ENCODE data around the gene TRAF3.
A peak's percentile ranks its signal among the peaks of the same experiment; 100 is the strongest.
"Not testable (repeated sequence)": the region's sequence is repeated elsewhere in the genome, so short reads cannot be mapped to it uniquely, and the experiment has no call there.

Gene TRAF3

DNA sequence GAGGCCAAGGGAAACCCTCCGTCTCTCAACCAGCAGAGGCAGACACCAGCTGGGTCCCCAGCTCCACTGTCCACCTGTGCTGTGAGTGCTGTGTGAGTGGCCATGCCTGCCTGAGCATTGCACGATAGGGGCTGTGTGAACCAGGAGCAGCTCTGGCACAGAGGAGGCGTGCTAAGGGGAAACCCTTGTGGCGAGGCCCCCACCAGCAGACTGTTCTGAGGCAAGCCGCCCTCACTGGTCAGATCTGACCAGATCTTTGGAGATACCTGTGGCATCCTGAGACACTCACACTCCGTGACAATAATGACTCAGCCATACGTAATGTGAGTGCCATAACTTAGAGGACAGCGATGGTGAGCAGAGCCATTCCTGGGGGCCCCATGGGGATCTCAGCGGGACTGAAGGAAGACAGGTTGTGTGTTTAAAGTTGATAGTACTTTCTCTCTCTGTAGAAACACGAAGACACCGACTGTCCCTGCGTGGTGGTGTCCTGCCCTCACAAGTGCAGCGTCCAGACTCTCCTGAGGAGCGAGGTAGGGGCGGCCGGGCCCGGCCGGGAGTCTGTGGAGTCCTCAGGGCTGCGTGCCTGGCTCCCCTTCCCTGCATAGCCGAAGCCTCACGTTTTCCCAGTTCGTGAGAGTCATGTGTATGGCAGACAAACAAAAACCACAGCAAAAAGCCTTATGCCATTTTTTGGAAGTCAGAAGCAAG lies 108.6 kb downstream of the TRAF3 start:
- H3K4me1 Mint-ChIP-seq: no peaks in the 10 kb centered on the region
- H3K4me3 Mint-ChIP-seq: no peak overlapping the region
- H3K9me3 Mint-ChIP-seq: no peaks in the 10 kb centered on the region

DNA sequence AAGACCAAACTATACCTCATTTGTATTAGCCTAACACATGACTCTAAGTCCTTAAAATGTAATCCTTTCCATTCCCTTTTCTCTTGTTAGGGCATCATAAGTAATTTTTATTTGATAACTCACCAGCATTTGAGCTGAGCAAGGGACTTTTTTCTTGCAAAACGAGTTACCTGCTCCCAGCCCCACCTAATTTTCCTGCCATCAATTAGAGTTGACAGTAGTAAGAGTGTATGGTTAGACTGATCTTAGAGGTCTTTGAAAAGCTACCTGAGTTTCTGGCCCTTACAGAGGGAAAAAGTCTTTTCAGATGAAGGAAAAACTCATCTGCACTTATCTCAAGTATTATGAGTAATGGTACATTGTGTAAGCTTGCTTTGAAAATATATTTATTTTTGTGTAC lies 111.5 kb downstream of the TRAF3 start:
- peaks cover 58% of the 10 kb centered on the region for H3K36me3 Mint-ChIP-seq
- no peaks in the 10 kb centered on the region for H3K9me3 Mint-ChIP-seq
- no peak overlapping the region for H3K27ac Mint-ChIP-seq
- no peak for ATAC-seq
- H3K4me3 Mint-ChIP-seq: no peak overlapping the region
- peaks cover 12% of the 10 kb centered on the region for H3K4me1 Mint-ChIP-seq
- no peaks in the 10 kb centered on the region for H3K27me3 Mint-ChIP-seq

More for the DNA sequence above, 108.6 kb downstream of the TRAF3 start:
- Mint-ChIP-seq H3K27me3 (no peaks in the 10 kb centered on the region), H3K36me3 (peaks cover 65% of the 10 kb centered on the region), H3K27ac (peak overlapping the region; percentile 27)
- ATAC-seq: no peak

DNA sequence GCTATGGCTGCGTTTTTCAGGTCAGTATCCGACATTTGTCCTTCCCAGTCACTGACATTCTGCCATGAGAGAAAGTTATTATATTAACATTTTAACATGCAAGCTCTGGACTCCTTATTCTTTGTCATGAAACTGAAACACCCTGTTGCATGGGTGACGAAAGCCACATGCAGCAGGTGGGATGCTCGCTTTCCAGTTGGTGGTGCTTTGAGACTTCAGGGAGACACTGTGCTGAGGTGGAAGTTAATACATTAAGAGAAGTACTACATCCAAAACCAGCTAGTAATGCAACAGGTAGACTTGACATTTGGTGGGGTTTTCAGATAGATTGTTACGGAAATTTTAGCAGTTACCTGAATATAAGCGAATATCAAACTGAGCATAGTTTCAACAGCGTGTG lies 112.4 kb downstream of the TRAF3 start:
- no peak for ATAC-seq
- Mint-ChIP-seq H3K27ac (no peak overlapping the region), H3K4me3 (no peak overlapping the region), H3K36me3 (peaks cover 60% of the 10 kb centered on the region), H3K4me1 (peaks cover 13% of the 10 kb centered on the region), H3K27me3 (no peaks in the 10 kb centered on the region), H3K9me3 (no peaks in the 10 kb centered on the region)

DNA sequence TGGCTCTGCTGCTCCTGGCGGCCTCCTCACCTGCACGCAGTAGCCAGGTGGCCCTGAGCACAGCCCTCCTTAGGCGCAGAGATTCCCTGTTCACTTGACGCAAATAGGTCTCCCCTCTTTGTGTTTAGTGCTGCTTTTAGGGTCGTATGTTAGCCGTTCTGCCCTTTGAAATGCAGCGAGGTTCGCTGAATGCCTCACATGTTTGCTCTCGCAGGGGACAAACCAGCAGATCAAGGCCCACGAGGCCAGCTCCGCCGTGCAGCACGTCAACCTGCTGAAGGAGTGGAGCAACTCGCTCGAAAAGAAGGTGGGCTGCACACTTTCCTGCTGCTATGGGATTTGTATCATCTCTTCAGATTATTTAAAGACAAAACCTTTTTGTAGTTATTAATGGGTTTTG lies 113.9 kb downstream of the TRAF3 start:
- H3K9me3 Mint-ChIP-seq: no peaks in the 10 kb centered on the region
- H3K4me1 Mint-ChIP-seq: peaks cover 16% of the 10 kb centered on the region
- no peaks in the 10 kb centered on the region for H3K27me3 Mint-ChIP-seq
- no peak overlapping the region for H3K27ac Mint-ChIP-seq
- H3K4me3 Mint-ChIP-seq: no peak overlapping the region
- no peak for ATAC-seq
- H3K36me3 Mint-ChIP-seq: peaks cover 69% of the 10 kb centered on the region

DNA sequence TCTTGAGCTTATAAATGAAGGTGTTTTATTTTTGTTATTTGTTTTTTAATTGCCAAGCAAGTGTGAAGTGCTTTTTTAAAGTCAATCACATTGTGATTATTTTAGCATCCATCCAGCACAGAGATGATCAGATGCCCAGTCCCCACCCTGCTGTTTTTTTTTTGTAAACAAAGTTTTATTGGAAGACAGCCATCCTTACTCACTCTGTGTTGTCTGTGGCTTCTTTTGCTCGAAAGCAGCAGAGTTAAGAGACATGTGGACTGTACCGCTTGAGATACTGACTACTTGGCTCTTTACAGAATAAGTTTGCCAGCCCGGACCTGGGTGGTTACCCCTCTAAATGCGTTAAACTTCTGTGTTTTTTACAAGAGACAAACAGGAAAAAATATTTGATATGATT lies 114.3 kb downstream of the TRAF3 start:
- peaks cover 66% of the 10 kb centered on the region for H3K36me3 Mint-ChIP-seq
- no peak overlapping the region for H3K4me3 Mint-ChIP-seq
- H3K4me1 Mint-ChIP-seq: peaks cover 19% of the 10 kb centered on the region
- H3K9me3 Mint-ChIP-seq: no peaks in the 10 kb centered on the region
- no peaks in the 10 kb centered on the region for H3K27me3 Mint-ChIP-seq
- no peak for ATAC-seq
- no peak overlapping the region for H3K27ac Mint-ChIP-seq

GRCh38 chr14:102892651-102893050 lies 115.4 kb downstream of the TRAF3 start:
- peak overlapping the region; percentile 17 for H3K27ac Mint-ChIP-seq
- H3K36me3 Mint-ChIP-seq: peaks cover 61% of the 10 kb centered on the region

DNA sequence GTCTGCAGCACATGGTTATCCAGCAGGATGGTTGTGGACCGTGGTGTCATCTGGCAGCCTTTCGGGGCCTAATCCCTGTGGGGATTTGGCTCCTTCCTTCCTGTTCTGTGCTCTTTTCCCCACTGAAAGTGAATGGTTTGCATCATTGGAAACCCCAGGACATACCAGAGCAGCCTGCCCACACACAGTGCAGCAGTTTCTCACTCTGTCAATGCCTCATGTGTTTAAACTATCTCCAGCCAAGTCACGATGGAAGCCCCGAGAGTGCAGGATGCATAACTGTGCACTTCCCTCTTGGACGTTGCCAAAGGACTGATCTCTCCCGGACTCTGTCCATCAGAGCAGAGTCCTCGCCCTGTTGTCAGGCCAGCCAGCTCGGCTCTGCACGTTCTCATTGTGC lies 116.2 kb downstream of the TRAF3 start:
- Mint-ChIP-seq H3K9me3 (no peaks in the 10 kb centered on the region), H3K27me3 (no peaks in the 10 kb centered on the region), H3K4me1 (peaks cover 38% of the 10 kb centered on the region), H3K4me3 (no peak overlapping the region), H3K27ac (peak overlapping the region; percentile 17), H3K36me3 (peaks cover 58% of the 10 kb centered on the region)
- peak; percentile 85 for ATAC-seq

More at GRCh38 chr14:102892651-102893050, 115.4 kb downstream of the TRAF3 start:
- H3K4me1 Mint-ChIP-seq: peaks cover 30% of the 10 kb centered on the region
- no peaks in the 10 kb centered on the region for H3K9me3 Mint-ChIP-seq
- H3K27me3 Mint-ChIP-seq: no peaks in the 10 kb centered on the region
- no peak overlapping the region for H3K4me3 Mint-ChIP-seq
- ATAC-seq: no peak

GRCh38 chr14:102896735-102897134 lies 119.5 kb downstream of the TRAF3 start:
- H3K9me3 Mint-ChIP-seq, H3K4me3 Mint-ChIP-seq, H3K27me3 Mint-ChIP-seq, ATAC-seq: not testable (repeated sequence)
- Mint-ChIP-seq H3K36me3 (peaks cover 59% of the 10 kb centered on the region), H3K27ac (peak overlapping the region; percentile 87), H3K4me1 (peaks cover 68% of the 10 kb centered on the region)

DNA sequence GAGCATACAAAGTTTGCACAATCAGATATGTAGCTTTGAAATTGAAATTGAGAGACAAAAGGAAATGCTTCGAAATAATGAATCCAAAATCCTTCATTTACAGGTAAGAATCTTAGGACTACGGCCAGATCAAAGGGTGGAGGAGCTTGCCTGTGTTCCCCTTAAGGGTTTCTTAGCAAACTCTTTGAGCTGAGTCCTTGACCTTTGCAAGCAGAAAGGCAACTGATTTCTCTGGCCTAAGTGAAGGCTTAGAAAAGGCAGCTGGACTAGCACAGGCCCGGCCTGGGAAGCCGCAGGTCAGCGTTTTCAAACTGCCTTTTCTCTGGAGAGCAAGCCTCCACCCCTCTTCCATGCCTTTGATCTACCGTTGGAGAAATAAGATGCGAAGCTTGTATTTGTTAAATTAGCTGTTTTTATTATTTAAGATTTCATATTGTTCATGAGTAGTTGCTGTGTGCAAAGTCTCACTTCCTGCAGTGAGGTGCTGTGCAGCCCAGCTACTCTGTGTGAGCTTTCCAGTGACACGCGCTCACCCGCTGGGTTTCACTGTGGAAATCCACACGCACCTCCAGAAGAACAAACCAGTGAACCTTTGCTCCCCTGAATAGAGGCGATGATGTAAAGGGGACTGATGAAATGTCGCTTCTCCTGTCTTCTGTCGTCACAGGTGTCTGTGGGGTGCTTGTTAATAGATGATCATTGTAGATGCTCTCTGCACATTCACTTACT lies 120.2 kb downstream of the TRAF3 start:
- no peak for ATAC-seq
- Mint-ChIP-seq H3K27ac (peak overlapping the region; percentile 87), H3K9me3 (no peaks in the 10 kb centered on the region), H3K4me1 (peaks cover 76% of the 10 kb centered on the region), H3K27me3 (no peaks in the 10 kb centered on the region), H3K4me3 (no peak overlapping the region), H3K36me3 (peaks cover 60% of the 10 kb centered on the region)

DNA sequence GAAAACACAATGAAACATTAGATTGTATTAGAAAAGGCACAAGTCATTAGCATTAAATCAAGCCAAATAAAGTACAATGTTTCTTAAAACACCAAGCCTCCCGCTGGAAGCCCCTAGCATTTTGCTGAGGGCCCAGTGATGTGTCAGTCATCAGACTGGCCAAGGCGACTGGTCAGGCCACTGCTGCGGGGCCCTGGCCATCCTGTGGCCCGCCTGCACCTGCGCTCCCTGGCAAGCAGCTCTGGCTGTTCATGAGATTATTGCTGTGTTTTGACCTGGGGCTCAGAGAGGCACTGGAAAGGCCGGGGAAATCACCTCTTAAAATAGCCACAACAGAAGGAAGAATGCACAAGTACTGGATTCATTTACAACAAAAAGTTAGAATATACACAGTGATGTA lies 121.0 kb downstream of the TRAF3 start:
- Mint-ChIP-seq H3K4me1 (peaks cover 76% of the 10 kb centered on the region), H3K4me3 (peak overlapping the region; percentile 58), H3K36me3 (peaks cover 63% of the 10 kb centered on the region)

GRCh38 chr14:102898776-102899515 lies 121.7 kb downstream of the TRAF3 start:
- H3K27ac Mint-ChIP-seq: peak overlapping the region; percentile 87
- H3K4me3 Mint-ChIP-seq: peak overlapping the region; percentile 59
- peaks cover 65% of the 10 kb centered on the region for H3K36me3 Mint-ChIP-seq

More for the DNA sequence above, 121.0 kb downstream of the TRAF3 start:
- H3K27ac Mint-ChIP-seq: peak overlapping the region; percentile 87
- no peak for ATAC-seq
- no peaks in the 10 kb centered on the region for H3K27me3 Mint-ChIP-seq
- no peaks in the 10 kb centered on the region for H3K9me3 Mint-ChIP-seq

GRCh38 chr14:102899516-102899900 lies 122.3 kb downstream of the TRAF3 start:
- no peaks in the 10 kb centered on the region for H3K27me3 Mint-ChIP-seq
- peak overlapping the region; percentile 87 for H3K27ac Mint-ChIP-seq
- H3K4me3 Mint-ChIP-seq: peak overlapping the region; percentile 59
- no peaks in the 10 kb centered on the region for H3K9me3 Mint-ChIP-seq
- peaks cover 65% of the 10 kb centered on the region for H3K36me3 Mint-ChIP-seq
- no peak for ATAC-seq
- H3K4me1 Mint-ChIP-seq: peaks cover 82% of the 10 kb centered on the region

More at GRCh38 chr14:102898776-102899515, 121.7 kb downstream of the TRAF3 start:
- H3K9me3 Mint-ChIP-seq: no peaks in the 10 kb centered on the region
- no peaks in the 10 kb centered on the region for H3K27me3 Mint-ChIP-seq
- peaks cover 77% of the 10 kb centered on the region for H3K4me1 Mint-ChIP-seq
- peak; percentile 60 for ATAC-seq

- peak; percentile 81 for ATAC-seq
- Mint-ChIP-seq H3K4me3 (peak overlapping the region; percentile 55), H3K4me1 (peaks cover 81% of the 10 kb centered on the region), H3K36me3 (peaks cover 63% of the 10 kb centered on the region), H3K27ac (peak overlapping the region; percentile 87), H3K27me3 (no peaks in the 10 kb centered on the region), H3K9me3 (no peaks in the 10 kb centered on the region)
Observed at GRCh38 chr14:102900631-102901571, 123.7 kb downstream of the TRAF3 start.

DNA sequence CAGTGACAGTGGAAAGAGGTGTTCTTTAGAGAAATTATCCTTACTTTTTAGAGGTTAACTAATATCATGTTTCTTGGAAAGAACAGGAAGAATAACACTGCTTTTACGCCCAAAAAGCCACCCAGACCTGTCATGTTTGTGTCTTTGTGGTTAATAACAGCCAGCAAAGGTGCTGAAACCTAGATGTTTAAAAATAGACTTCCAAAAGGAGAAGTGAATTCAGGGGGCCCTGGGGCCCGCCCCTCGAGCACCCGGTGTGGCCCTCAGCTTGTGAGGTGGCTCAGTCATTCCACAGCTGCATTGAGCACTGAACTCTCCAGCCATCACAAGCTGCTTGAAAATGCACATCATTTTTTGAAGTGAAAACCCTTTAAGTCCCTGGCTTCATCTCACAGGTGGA lies 124.4 kb downstream of the TRAF3 start:
- peak overlapping the region; percentile 55 for H3K4me3 Mint-ChIP-seq
- peak overlapping the region; percentile 87 for H3K27ac Mint-ChIP-seq
- no peaks in the 10 kb centered on the region for H3K9me3 Mint-ChIP-seq
- peak; percentile 94 for ATAC-seq
- H3K36me3 Mint-ChIP-seq: peaks cover 60% of the 10 kb centered on the region
- H3K27me3 Mint-ChIP-seq: no peaks in the 10 kb centered on the region
- H3K4me1 Mint-ChIP-seq: peaks cover 76% of the 10 kb centered on the region

Data from stimulated activated memory B cell treated with anti-CD40 and anti-IgM and Interleukin-4, amounts not matched to agents 10 μg/mL and 1 μg/mL and 100 μg/mL, for 72 hours (primary cell).